ENCODE results near the gene M1AP. TPM values are rescaled to one million over a fixed set of nuclear protein-coding genes. Genes with fewer than 3 reads are reported as not detected.

Gene M1AP
- total RNA-seq, 1 experiment from 2014 or later = 7.6 TPM

DNA sequence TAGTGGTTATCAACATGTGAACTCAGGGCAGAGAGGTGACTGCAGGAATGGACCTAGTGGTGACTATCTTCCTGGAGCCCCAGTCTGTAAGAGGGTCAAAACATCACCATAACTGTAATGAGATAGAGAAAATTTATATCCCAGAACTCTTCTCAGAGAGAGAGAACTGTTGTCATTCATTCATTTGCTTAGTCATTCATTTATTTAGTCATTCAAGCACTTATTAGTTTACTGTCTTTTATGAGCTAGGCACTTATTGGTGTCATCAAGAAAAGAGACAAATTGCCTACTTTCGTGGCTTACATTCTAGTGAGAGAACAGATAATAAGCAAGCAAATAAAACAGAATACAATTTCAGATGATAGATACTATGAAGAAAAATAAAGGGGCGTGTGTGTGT, 59.5 kb downstream of the M1AP start:
- Mint-ChIP-seq H3K4me1 (peaks cover 10 to 13% of the 10 kb centered on the region in 2 experiments), H3K4me3 (no peak overlapping the region), H3K27ac (no peak overlapping the region), H3K9me3 (no peaks in the 10 kb centered on the region), H3K27me3 (ENCODE audit: low read depth) (peaks cover 5% of the 10 kb centered on the region), H3K36me3 (ENCODE audit: insufficient read depth in 1 of 3, low read depth in 3 of 3) (no peaks in the 10 kb centered on the region)
- Histone ChIP-seq H3K9me3 (ENCODE audit: control insufficient read depth, low read depth, low read length) (no peaks in the 10 kb centered on the region), H3K27me3 (ENCODE audit: insufficient read depth, low read length) (no peaks in the 10 kb centered on the region; the same call in 1 of the 2 replicates), H4K5ac (ENCODE audit: insufficient read length, low read depth, low read length) (no peak overlapping the region), H2AFZ (ENCODE audit: low read length) (no peak overlapping the region), H3K27ac (ENCODE audit: insufficient read length, low read depth, low read length) (no peak overlapping the region), H3K4me1 (ENCODE audit: insufficient read depth, low read length) (peaks cover 5% of the 10 kb centered on the region; the same call in 1 of the 2 replicates), H2BK20ac (ENCODE audit: low read depth, low read length, poor library complexity, severe bottlenecking) (no peak overlapping the region), H2BK12ac (ENCODE audit: insufficient read length, low read depth, low read length) (no peak overlapping the region), H3K9ac (ENCODE audit: extremely low read depth, insufficient read length, low read length) (no peak overlapping the region), H3T11ph (ENCODE audit: low read length) (no peak overlapping the region), H2BK5ac (ENCODE audit: insufficient read length, low read length) (no peak overlapping the region), H3K79me1 (ENCODE audit: insufficient read depth, low read depth, low read length, poor library complexity, severe bottlenecking) (no peaks in the 10 kb centered on the region), H2BK120ac (ENCODE audit: low read depth, low read length, poor library complexity, severe bottlenecking) (no peak overlapping the region), H3K23ac (ENCODE audit: insufficient read length, low read depth, low read length) (no peak overlapping the region), H2AK5ac (ENCODE audit: insufficient read length, low read length) (no peak overlapping the region), H4K91ac (ENCODE audit: insufficient read length, low read depth, low read length) (no peak overlapping the region), H4K20me1 (ENCODE audit: control insufficient read depth, insufficient read depth, insufficient read length) (no peaks in the 10 kb centered on the region), H2BK15ac (ENCODE audit: low read depth, low read length) (no peak overlapping the region), H3K56ac (ENCODE audit: insufficient read length, low read depth, low read length) (no peak overlapping the region), H3K23me2 (ENCODE audit: insufficient read length, low read depth, low read length, poor library complexity, severe bottlenecking) (no peaks in the 10 kb centered on the region), H3K18ac (ENCODE audit: insufficient read length, low read depth, low read length) (no peak overlapping the region), H3K4me2 (ENCODE audit: insufficient read depth, insufficient read length, low read length) (no peak overlapping the region), H4K8ac (replicated peaks; ENCODE audit: insufficient read length, low read depth, low read length) (no peak overlapping the region), H3K14ac (ENCODE audit: insufficient read depth, low read length) (no peak overlapping the region), H3K4ac (ENCODE audit: low read depth, low read length) (no peak overlapping the region), H3K79me2 (ENCODE audit: insufficient read depth, low read length) (no peaks in the 10 kb centered on the region)
- DNase-seq = no peak
- no peak for TF ChIP-seq CTCF (conservative IDR thresholded peaks at IDR 0.05)
- no CpG with 5 or more reads among the region's 2 CpGs for WGBS (ENCODE audit: extremely low coverage, insufficient read length, low lambda C conversion rate)
